ENCODE measurements around the gene SUGP1. TPM values are rescaled to one million over a fixed set of nuclear protein-coding genes. Genes with fewer than 3 reads are reported as not detected.

SUGP1 gene
- total RNA-seq, 2 experiments from 2014 or later = 63.1 to 67.1 TPM

- H3K36me3 Mint-ChIP-seq (ENCODE audit: low read depth) = peaks cover 48% of the 10 kb centered on the region
- H3K9me3 Mint-ChIP-seq = no peaks in the 10 kb centered on the region
- POLR2A ChIA-PET = no interaction called here
- no peaks in the 10 kb centered on the region for H3K4me1 Mint-ChIP-seq
- no peaks in the 10 kb centered on the region for H3K27me3 Mint-ChIP-seq
- no peak overlapping the region for H3K4me3 Mint-ChIP-seq
- H3K27ac Mint-ChIP-seq = no peak overlapping the region
- no peak for DNase-seq
- CTCF ChIA-PET = no interaction called here
Measured at GRCh38 chr19:19305696-19306095, 14.6 kb downstream of the SUGP1 start.

- POLR2A ChIA-PET = no interaction called here
- CTCF ChIA-PET = no interaction called here
Measured at GRCh38 chr19:19305066-19305465, 15.2 kb downstream of the SUGP1 start.

GRCh38 chr19:19304186-19304965, 15.9 kb downstream of the SUGP1 start:
- no peaks in the 10 kb centered on the region for H3K27me3 Mint-ChIP-seq
- no peak overlapping the region for H3K27ac Mint-ChIP-seq
- no peaks in the 10 kb centered on the region for H3K9me3 Mint-ChIP-seq
- H3K4me3 Mint-ChIP-seq = no peak overlapping the region
- POLR2A ChIA-PET = no interaction called here
- DNase-seq = no peak
- no peaks in the 10 kb centered on the region for H3K4me1 Mint-ChIP-seq
- peaks cover 40% of the 10 kb centered on the region for H3K36me3 Mint-ChIP-seq (ENCODE audit: low read depth)
- CTCF ChIA-PET = interaction anchor here (1.6 kb wide), 1 partner anchor 130 kb away, joined by 3 read pairs; no protein-coding TSS in a partner anchor

More at GRCh38 chr19:19305066-19305465, 15.2 kb downstream of the SUGP1 start:
- H3K27ac Mint-ChIP-seq = no peak overlapping the region
- no peak for DNase-seq
- peaks cover 44% of the 10 kb centered on the region for H3K36me3 Mint-ChIP-seq (ENCODE audit: low read depth)
- H3K4me3 Mint-ChIP-seq = no peak overlapping the region
- no peaks in the 10 kb centered on the region for H3K27me3 Mint-ChIP-seq
- H3K9me3 Mint-ChIP-seq = no peaks in the 10 kb centered on the region
- H3K4me1 Mint-ChIP-seq = no peaks in the 10 kb centered on the region

- POLR2A ChIA-PET = no interaction called here
- Mint-ChIP-seq H3K4me3 (no peak overlapping the region), H3K27me3 (no peaks in the 10 kb centered on the region), H3K4me1 (no peaks in the 10 kb centered on the region), H3K9me3 (no peaks in the 10 kb centered on the region), H3K27ac (no peak overlapping the region), H3K36me3 (ENCODE audit: low read depth) (peaks cover 36% of the 10 kb centered on the region)
- CTCF ChIA-PET = interaction anchor here (1.1 to 1.6 kb wide), 2 partner anchors 12 to 129 kb away, joined by 3 read pairs; no protein-coding TSS in a partner anchor
- no peak for DNase-seq
Measured at GRCh38 chr19:19303411-19303810, 16.9 kb downstream of the SUGP1 start.

GRCh38 chr19:19300613-19301012, 19.7 kb downstream of the SUGP1 start:
- H3K9me3 Mint-ChIP-seq = no peaks in the 10 kb centered on the region
- ChIA-PET CTCF (interaction anchor here (0.5 kb wide), 1 partner anchor 32 kb away, joined by 3 read pairs; no protein-coding TSS in a partner anchor), POLR2A (no interaction called here)
- no peak overlapping the region for H3K27ac Mint-ChIP-seq
- no peak overlapping the region for H3K4me3 Mint-ChIP-seq
- no peaks in the 10 kb centered on the region for H3K27me3 Mint-ChIP-seq
- DNase-seq = no peak
- peaks cover 39% of the 10 kb centered on the region for H3K36me3 Mint-ChIP-seq (ENCODE audit: low read depth)
- H3K4me1 Mint-ChIP-seq = no peaks in the 10 kb centered on the region

GRCh38 chr19:19297759-19298158, 22.6 kb downstream of the SUGP1 start:
- Mint-ChIP-seq H3K36me3 (ENCODE audit: low read depth) (peaks cover 49% of the 10 kb centered on the region), H3K4me1 (no peaks in the 10 kb centered on the region), H3K4me3 (no peak overlapping the region), H3K27me3 (no peaks in the 10 kb centered on the region), H3K9me3 (no peaks in the 10 kb centered on the region), H3K27ac (no peak overlapping the region)
- ChIA-PET CTCF (no interaction called here), POLR2A (no interaction called here)
- DNase-seq = no peak

- CTCF ChIA-PET = no interaction called here
- Mint-ChIP-seq H3K27me3 (no peaks in the 10 kb centered on the region), H3K4me1 (no peaks in the 10 kb centered on the region), H3K4me3 (no peak overlapping the region), H3K27ac (no peak overlapping the region), H3K9me3 (no peaks in the 10 kb centered on the region), H3K36me3 (ENCODE audit: low read depth) (peaks cover 54% of the 10 kb centered on the region)
- DNase-seq = no peak
- POLR2A ChIA-PET = no interaction called here
Measured at GRCh38 chr19:19296953-19297689, 23.2 kb downstream of the SUGP1 start.

- DNase-seq = no peak
- H3K27me3 Mint-ChIP-seq = no peaks in the 10 kb centered on the region
- H3K27ac Mint-ChIP-seq = no peak overlapping the region
- no peak overlapping the region for H3K4me3 Mint-ChIP-seq
- ChIA-PET POLR2A (interaction anchor here (1.7 kb wide), 1 partner anchor 11 kb away, joined by 5 read pairs; no protein-coding TSS in a partner anchor), CTCF (interaction anchor here (1.0 kb wide), 1 partner anchor 149 kb away, joined by 4 read pairs; no protein-coding TSS in a partner anchor)
- no peaks in the 10 kb centered on the region for H3K4me1 Mint-ChIP-seq
- no peaks in the 10 kb centered on the region for H3K9me3 Mint-ChIP-seq
- H3K36me3 Mint-ChIP-seq (ENCODE audit: low read depth) = peaks cover 59% of the 10 kb centered on the region
Measured at GRCh38 chr19:19294914-19295313, 25.4 kb downstream of the SUGP1 start.

- ChIA-PET CTCF (interaction anchor here (0.6 kb wide), 1 partner anchor 746 kb away, joined by 3 read pairs; no protein-coding TSS in a partner anchor), POLR2A (no interaction called here)
- H3K27me3 Mint-ChIP-seq = no peaks in the 10 kb centered on the region
- no peaks in the 10 kb centered on the region for H3K9me3 Mint-ChIP-seq
- DNase-seq = no peak
- H3K4me1 Mint-ChIP-seq = no peaks in the 10 kb centered on the region
- no peak overlapping the region for H3K27ac Mint-ChIP-seq
- H3K36me3 Mint-ChIP-seq (ENCODE audit: low read depth) = peaks cover 67% of the 10 kb centered on the region
- no peak overlapping the region for H3K4me3 Mint-ChIP-seq
Measured at GRCh38 chr19:19292607-19293006, 27.7 kb downstream of the SUGP1 start.

- ChIA-PET POLR2A (no interaction called here), CTCF (no interaction called here)
- no peak for DNase-seq
- Mint-ChIP-seq H3K27me3 (no peaks in the 10 kb centered on the region), H3K4me3 (no peak overlapping the region), H3K9me3 (no peaks in the 10 kb centered on the region), H3K36me3 (ENCODE audit: low read depth) (peaks cover 39% of the 10 kb centered on the region), H3K27ac (no peak overlapping the region), H3K4me1 (no peaks in the 10 kb centered on the region)
Measured at GRCh38 chr19:19285686-19286085, 34.6 kb downstream of the SUGP1 start.

GRCh38 chr19:19280561-19280960, 39.7 kb downstream of the SUGP1 start:
- no peaks in the 10 kb centered on the region for H3K9me3 Mint-ChIP-seq
- POLR2A ChIA-PET = interaction anchor here (1.0 kb wide), 1 partner anchor 10 kb away, joined by 3 read pairs; no protein-coding TSS in a partner anchor
- CTCF ChIA-PET = no interaction called here
- H3K27ac Mint-ChIP-seq = no peak overlapping the region
- H3K27me3 Mint-ChIP-seq = no peaks in the 10 kb centered on the region
- DNase-seq = no peak
- no peaks in the 10 kb centered on the region for H3K4me1 Mint-ChIP-seq
- H3K36me3 Mint-ChIP-seq (ENCODE audit: low read depth) = peaks cover 39% of the 10 kb centered on the region
- H3K4me3 Mint-ChIP-seq = no peak overlapping the region

GRCh38 chr19:19279853-19280252, 40.5 kb downstream of the SUGP1 start:
- Mint-ChIP-seq H3K36me3 (ENCODE audit: low read depth) (peaks cover 39% of the 10 kb centered on the region), H3K4me3 (no peak overlapping the region), H3K27ac (no peak overlapping the region), H3K9me3 (no peaks in the 10 kb centered on the region), H3K27me3 (no peaks in the 10 kb centered on the region), H3K4me1 (no peaks in the 10 kb centered on the region)
- CTCF ChIA-PET = no interaction called here
- DNase-seq = no peak
- POLR2A ChIA-PET = interaction anchor here (1.0 kb wide), 1 partner anchor 9 kb away, joined by 3 read pairs; no protein-coding TSS in a partner anchor

- CTCF ChIA-PET = no interaction called here
- Mint-ChIP-seq H3K27ac (no peak overlapping the region), H3K36me3 (ENCODE audit: low read depth) (peaks cover 34% of the 10 kb centered on the region), H3K9me3 (no peaks in the 10 kb centered on the region), H3K27me3 (peaks cover 3% of the 10 kb centered on the region), H3K4me3 (no peak overlapping the region), H3K4me1 (no peaks in the 10 kb centered on the region)
- POLR2A ChIA-PET = interaction anchor here (1.0 kb wide), 1 partner anchor 8 kb away, joined by 3 read pairs; no protein-coding TSS in a partner anchor
- no peak for DNase-seq
Measured at GRCh38 chr19:19279062-19279612, 41.2 kb downstream of the SUGP1 start.
